ENCODE measurements around the gene HSD17B7. TPM values are rescaled to one million over a fixed set of nuclear protein-coding genes. Genes with fewer than 3 reads are reported as not detected.

Gene HSD17B7
- total RNA-seq, 1 experiment from 2014 or later = 25.0 TPM

DNA sequence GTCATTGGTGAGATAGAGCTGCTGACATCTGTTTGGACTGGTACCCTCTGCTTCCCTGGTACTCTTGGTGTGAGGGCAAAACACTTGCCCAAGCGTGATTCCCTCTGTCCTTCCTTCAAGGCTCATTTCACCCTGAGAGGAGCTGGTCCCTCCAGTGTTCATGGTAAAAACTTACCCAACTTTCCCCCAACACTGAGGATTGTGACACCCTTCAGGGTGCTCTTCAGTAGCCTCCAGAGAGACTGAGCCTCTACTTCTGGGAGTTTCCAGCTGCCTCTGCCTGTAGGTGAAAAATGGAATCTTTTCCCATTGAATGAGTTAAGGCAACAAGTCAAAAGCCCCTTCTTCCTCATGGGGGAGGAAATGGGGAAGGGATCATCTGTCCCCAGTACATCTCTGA, 60.8 kb downstream of the HSD17B7 start (continued):
- TF ChIP-seq, protein P1, sequence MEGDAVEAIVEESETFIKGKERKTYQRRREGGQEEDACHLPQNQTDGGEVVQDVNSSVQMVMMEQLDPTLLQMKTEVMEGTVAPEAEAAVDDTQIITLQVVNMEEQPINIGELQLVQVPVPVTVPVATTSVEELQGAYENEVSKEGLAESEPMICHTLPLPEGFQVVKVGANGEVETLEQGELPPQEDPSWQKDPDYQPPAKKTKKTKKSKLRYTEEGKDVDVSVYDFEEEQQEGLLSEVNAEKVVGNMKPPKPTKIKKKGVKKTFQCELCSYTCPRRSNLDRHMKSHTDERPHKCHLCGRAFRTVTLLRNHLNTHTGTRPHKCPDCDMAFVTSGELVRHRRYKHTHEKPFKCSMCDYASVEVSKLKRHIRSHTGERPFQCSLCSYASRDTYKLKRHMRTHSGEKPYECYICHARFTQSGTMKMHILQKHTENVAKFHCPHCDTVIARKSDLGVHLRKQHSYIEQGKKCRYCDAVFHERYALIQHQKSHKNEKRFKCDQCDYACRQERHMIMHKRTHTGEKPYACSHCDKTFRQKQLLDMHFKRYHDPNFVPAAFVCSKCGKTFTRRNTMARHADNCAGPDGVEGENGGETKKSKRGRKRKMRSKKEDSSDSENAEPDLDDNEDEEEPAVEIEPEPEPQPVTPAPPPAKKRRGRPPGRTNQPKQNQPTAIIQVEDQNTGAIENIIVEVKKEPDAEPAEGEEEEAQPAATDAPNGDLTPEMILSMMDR (IDR thresholded peaks at IDR 0.05) = no peak
- no peak for TF ChIP-seq GTF2I (CRISPR knock-in tag; conservative IDR thresholded peaks at IDR 0.05)

DNA sequence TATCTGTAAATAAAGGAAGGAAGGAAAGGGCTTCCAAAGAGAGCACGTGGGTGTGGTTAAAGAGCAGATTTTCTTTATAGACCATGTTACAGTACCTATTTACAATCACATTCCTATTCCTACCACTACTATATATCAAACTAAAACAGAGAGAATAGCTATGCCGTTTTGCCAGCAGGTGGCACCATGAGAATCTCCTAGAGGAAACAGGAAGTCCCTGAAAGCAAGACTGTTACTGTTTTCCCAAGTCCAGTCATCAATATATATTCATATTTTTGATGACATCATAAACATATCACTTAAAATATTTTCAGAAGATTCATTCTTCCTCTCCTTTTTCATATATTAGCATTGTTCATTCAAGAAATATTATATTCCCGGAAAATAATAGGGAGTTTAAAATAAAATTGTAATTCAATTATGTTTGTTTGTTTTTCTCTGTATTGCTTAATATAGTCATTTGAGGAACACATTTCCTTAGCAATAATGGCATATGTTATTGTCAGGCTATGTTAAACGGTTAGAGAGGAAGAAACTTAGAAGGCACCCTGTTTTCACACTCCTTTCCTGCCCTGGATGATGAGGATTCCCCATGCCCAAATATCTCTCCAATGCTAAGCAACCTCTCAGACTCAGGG, 63.9 kb downstream of the HSD17B7 start:
- TF ChIP-seq IRF2 (CRISPR knock-in tag; IDR thresholded peaks at IDR 0.05; ENCODE audit: borderline replicate concordance, low read depth) = no peak
- TF ChIP-seq, protein P1 (IDR thresholded peaks at IDR 0.05) = peak; percentile 41
- peaks cover 8% of the 10 kb centered on the region for H3K9me3 Mint-ChIP-seq
- H3K36me3 Mint-ChIP-seq = no peaks in the 10 kb centered on the region
- peak; percentile 60 for DNase-seq (ENCODE audit: low spot score)
- ChIA-PET POLR2A (no interaction called here), CTCF (interaction anchor here (0.5 to 1.8 kb wide), 13 partner anchors 9 to 1274 kb away, joined by 3 to 17 read pairs (median 5); partner anchors contain the start of gene RGS4)
- H3K27me3 Mint-ChIP-seq (ENCODE audit: low read depth) = no peaks in the 10 kb centered on the region
- no peaks in the 10 kb centered on the region for H3K4me1 Mint-ChIP-seq
- ATAC-seq = peak; percentile 82
- no peak overlapping the region for H3K27ac Mint-ChIP-seq
- no peak overlapping the region for H3K4me3 Mint-ChIP-seq

DNA sequence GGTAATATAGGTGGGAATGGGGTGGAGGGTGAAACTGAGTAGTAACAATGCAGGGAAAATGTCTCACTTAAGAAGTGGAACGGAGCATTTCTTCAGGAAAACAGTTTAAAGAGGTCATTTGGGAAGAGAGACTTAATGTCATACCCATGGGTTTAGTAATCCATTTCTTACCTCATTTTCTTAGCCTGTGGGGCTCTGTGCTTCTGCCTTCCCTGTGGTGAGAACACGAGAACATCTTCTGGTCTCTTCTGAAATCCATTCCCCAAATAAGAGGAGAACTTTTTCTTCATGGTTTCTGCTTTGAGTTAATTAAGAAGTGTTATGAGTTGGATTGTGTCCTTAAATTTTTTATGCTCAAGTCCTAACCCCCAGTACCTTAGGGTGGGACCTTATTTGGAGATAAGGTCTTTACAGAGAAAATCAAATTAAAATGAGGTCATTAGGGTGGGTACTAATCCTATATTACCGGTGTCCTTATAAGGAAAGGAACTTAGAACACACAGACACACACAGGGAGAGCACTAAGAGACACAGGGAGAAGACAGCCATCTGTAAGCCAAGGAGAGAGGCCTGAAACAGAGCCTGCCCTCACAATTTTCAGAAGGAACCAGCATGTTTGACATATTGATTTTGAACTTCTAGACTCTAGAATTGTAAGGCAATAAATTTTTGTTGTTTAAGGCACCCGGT, 65.1 kb downstream of the HSD17B7 start:
- Mint-ChIP-seq H3K27me3 (ENCODE audit: low read depth) (no peaks in the 10 kb centered on the region), H3K36me3 (no peaks in the 10 kb centered on the region), H3K27ac (no peak overlapping the region), H3K4me1 (no peaks in the 10 kb centered on the region), H3K9me3 (peaks cover 8% of the 10 kb centered on the region), H3K4me3 (no peak overlapping the region)
- CTCF ChIA-PET = no interaction called here
- no peak for ATAC-seq
- POLR2A ChIA-PET = no interaction called here
- DNase-seq (ENCODE audit: low spot score) = no peak
- TF ChIP-seq ATF1 (CRISPR knock-in tag; IDR thresholded peaks at IDR 0.05) (no peak), SOX15 (CRISPR knock-in tag; IDR thresholded peaks at IDR 0.05) (no peak), NFATC4 (CRISPR knock-in tag; IDR thresholded peaks at IDR 0.05) (no peak), ZNF232 (CRISPR knock-in tag; IDR thresholded peaks at IDR 0.05) (no peak), ZNF121 (CRISPR knock-in tag; IDR thresholded peaks at IDR 0.05) (no peak), RELA (CRISPR knock-in tag; IDR thresholded peaks at IDR 0.05; ENCODE audit: borderline replicate concordance) (no peak), ZNF671 (CRISPR knock-in tag; IDR thresholded peaks at IDR 0.05) (no peak), GTF2I (CRISPR knock-in tag; conservative IDR thresholded peaks at IDR 0.05) (no peak), ZNF219 (CRISPR knock-in tag; IDR thresholded peaks at IDR 0.05; ENCODE audit: borderline replicate concordance) (no peak)
- TF ChIP-seq, protein P2, sequence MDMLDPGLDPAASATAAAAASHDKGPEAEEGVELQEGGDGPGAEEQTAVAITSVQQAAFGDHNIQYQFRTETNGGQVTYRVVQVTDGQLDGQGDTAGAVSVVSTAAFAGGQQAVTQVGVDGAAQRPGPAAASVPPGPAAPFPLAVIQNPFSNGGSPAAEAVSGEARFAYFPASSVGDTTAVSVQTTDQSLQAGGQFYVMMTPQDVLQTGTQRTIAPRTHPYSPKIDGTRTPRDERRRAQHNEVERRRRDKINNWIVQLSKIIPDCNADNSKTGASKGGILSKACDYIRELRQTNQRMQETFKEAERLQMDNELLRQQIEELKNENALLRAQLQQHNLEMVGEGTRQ (CRISPR knock-in tag; IDR thresholded peaks at IDR 0.05) = no peak
- TF ChIP-seq, protein P3, sequence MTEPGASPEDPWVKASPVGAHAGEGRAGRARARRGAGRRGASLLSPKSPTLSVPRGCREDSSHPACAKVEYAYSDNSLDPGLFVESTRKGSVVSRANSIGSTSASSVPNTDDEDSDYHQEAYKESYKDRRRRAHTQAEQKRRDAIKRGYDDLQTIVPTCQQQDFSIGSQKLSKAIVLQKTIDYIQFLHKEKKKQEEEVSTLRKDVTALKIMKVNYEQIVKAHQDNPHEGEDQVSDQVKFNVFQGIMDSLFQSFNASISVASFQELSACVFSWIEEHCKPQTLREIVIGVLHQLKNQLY (CRISPR knock-in tag; IDR thresholded peaks at IDR 0.05) = no peak
- TF ChIP-seq, protein P4, sequence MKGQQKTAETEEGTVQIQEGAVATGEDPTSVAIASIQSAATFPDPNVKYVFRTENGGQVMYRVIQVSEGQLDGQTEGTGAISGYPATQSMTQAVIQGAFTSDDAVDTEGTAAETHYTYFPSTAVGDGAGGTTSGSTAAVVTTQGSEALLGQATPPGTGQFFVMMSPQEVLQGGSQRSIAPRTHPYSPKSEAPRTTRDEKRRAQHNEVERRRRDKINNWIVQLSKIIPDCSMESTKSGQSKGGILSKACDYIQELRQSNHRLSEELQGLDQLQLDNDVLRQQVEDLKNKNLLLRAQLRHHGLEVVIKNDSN (CRISPR knock-in tag; IDR thresholded peaks at IDR 0.05) = no peak
- TF ChIP-seq, protein P5, sequence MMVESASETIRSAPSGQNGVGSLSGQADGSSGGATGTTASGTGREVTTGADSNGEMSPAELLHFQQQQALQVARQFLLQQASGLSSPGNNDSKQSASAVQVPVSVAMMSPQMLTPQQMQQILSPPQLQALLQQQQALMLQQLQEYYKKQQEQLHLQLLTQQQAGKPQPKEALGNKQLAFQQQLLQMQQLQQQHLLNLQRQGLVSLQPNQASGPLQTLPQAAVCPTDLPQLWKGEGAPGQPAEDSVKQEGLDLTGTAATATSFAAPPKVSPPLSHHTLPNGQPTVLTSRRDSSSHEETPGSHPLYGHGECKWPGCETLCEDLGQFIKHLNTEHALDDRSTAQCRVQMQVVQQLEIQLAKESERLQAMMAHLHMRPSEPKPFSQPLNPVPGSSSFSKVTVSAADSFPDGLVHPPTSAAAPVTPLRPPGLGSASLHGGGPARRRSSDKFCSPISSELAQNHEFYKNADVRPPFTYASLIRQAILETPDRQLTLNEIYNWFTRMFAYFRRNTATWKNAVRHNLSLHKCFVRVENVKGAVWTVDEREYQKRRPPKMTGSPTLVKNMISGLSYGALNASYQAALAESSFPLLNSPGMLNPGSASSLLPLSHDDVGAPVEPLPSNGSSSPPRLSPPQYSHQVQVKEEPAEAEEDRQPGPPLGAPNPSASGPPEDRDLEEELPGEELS (CRISPR knock-in tag; IDR thresholded peaks at IDR 0.05) = no peak
- TF ChIP-seq, protein P6, sequence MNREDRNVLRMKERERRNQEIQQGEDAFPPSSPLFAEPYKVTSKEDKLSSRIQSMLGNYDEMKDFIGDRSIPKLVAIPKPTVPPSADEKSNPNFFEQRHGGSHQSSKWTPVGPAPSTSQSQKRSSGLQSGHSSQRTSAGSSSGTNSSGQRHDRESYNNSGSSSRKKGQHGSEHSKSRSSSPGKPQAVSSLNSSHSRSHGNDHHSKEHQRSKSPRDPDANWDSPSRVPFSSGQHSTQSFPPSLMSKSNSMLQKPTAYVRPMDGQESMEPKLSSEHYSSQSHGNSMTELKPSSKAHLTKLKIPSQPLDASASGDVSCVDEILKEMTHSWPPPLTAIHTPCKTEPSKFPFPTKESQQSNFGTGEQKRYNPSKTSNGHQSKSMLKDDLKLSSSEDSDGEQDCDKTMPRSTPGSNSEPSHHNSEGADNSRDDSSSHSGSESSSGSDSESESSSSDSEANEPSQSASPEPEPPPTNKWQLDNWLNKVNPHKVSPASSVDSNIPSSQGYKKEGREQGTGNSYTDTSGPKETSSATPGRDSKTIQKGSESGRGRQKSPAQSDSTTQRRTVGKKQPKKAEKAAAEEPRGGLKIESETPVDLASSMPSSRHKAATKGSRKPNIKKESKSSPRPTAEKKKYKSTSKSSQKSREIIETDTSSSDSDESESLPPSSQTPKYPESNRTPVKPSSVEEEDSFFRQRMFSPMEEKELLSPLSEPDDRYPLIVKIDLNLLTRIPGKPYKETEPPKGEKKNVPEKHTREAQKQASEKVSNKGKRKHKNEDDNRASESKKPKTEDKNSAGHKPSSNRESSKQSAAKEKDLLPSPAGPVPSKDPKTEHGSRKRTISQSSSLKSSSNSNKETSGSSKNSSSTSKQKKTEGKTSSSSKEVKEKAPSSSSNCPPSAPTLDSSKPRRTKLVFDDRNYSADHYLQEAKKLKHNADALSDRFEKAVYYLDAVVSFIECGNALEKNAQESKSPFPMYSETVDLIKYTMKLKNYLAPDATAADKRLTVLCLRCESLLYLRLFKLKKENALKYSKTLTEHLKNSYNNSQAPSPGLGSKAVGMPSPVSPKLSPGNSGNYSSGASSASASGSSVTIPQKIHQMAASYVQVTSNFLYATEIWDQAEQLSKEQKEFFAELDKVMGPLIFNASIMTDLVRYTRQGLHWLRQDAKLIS (CRISPR knock-in tag; IDR thresholded peaks at IDR 0.05; ENCODE audit: borderline replicate concordance) = no peak
- TF ChIP-seq, protein P7, sequence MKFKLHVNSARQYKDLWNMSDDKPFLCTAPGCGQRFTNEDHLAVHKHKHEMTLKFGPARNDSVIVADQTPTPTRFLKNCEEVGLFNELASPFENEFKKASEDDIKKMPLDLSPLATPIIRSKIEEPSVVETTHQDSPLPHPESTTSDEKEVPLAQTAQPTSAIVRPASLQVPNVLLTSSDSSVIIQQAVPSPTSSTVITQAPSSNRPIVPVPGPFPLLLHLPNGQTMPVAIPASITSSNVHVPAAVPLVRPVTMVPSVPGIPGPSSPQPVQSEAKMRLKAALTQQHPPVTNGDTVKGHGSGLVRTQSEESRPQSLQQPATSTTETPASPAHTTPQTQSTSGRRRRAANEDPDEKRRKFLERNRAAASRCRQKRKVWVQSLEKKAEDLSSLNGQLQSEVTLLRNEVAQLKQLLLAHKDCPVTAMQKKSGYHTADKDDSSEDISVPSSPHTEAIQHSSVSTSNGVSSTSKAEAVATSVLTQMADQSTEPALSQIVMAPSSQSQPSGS (CRISPR knock-in tag; IDR thresholded peaks at IDR 0.05; ENCODE audit: borderline replicate concordance, low read depth) = no peak

All from WTC11 (cell line).